GM18907 (cell line): ENCODE measurements around the gene YDJC.
A peak's percentile ranks its signal among the peaks of the same experiment; 100 is the strongest.
"Not testable (repeated sequence)": the region's sequence is repeated elsewhere in the genome, so short reads cannot be mapped to it uniquely, and the experiment has no call there.

Experiments
- ATAC-seq: cut with Tn5 transposase; IDR thresholded peaks from one replicate; pipeline ENCODE4 v1.9.1; 2021; ENCODE audit warnings: mild to moderate bottlenecking, moderate library complexity; ENCODE audit not compliant: unreplicated experiment

The YDJC gene

DNA sequence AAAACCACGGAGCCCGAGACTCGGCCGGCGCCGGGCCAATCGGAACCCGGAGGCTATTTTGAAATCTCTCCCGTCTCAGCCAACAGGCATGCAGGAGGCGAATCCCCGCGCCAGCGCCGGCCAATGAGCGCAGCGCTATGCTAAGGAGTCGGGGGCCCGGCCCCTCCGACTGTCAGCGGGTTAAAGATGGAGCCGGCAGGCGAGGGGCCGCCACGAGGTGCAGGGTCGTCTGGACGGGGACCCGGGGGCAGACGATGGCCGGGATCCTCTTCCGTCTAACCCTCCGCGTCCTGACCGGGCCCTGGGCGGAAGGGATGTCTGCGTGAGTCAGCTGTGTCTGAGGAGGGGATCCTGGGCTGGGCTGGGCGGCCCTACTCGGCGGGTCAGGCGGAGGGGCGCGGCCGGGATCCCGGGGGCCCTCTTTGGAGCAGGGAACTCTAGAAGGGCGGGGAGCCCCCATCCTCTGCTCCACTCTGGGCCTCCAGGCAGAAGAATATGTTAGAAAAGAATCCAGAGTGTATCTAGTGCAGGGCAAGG, 22.3 kb upstream of the YDJC start:
- peak; percentile 76 for ATAC-seq

DNA sequence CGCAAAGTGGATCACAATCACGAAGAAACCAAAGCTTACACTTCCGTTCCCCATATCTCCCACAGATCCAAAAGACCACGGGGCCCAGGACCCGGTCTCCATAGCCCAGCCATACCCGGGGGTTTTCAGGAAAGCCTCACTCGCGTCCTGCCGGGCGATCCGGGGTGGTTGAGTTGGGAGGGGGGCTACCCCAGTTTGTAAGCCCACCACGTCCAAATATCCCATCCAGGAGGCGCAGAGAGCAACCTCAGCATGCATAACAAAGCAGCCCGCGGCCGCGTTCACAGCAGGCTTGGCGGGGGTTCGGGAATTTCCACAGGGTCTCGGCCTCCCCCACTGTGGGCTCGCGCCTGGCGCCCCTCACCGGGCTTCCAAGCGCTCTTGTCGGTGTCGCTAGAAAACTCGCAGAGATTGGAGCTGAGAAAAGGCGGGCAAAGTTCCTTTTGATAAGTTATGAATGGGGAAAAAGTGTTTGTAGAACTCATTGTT, 21.7 kb upstream of the YDJC start:
- ATAC-seq = peak; percentile 33

DNA sequence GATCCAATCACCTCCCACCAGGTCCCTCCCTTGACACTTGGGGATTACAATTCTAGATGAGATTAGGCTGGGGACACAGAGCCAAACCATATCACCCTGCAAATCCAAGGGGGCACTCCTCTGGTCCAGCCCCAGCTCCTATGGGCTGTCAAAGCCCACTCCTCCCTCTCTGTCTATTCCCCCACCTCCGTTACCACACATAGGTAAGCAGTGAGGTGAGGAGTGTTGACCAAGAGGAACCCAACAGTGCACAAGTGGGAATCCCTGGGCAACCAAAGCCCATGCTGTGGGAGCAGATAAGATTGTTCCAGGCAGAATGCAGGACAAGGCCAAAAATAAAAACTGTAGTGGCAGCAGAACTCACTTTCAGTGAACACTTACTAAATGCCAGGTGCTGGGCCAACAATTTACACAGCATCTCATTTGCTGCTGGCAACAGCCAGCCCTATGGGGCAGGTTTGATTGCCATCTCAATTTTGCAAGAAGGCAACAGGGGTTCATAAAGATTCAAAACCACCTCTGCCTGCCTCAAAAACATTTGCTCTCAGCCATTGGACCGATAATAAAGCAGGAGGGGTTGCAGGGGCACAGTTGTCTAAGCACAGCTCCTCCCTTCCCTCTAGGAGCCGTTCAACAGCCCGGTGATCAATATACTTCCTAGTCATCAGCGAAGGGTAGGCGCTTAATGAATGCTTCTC, 21.1 kb upstream of the YDJC start:
- ATAC-seq = peak; percentile 2

DNA sequence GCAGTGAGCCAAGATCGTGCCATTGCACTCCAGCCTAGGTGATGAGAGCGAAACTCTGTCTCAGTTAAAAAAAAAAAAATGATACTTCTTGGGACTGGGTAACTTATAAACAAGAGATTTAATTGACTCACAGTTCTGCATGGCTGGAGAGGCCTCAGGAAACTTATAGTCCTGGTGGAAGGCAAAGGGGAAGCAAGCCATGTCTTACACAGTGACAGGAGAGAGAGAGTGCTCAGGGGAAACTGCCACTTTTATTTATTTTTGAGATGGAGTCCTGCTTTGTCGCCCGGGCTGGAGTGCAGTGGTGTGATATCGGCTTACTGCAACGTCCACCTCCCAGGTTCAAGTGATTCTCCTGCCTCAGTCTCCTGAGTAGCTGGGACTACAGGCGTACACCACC, 20.5 kb upstream of the YDJC start:
- ATAC-seq = no peak

DNA sequence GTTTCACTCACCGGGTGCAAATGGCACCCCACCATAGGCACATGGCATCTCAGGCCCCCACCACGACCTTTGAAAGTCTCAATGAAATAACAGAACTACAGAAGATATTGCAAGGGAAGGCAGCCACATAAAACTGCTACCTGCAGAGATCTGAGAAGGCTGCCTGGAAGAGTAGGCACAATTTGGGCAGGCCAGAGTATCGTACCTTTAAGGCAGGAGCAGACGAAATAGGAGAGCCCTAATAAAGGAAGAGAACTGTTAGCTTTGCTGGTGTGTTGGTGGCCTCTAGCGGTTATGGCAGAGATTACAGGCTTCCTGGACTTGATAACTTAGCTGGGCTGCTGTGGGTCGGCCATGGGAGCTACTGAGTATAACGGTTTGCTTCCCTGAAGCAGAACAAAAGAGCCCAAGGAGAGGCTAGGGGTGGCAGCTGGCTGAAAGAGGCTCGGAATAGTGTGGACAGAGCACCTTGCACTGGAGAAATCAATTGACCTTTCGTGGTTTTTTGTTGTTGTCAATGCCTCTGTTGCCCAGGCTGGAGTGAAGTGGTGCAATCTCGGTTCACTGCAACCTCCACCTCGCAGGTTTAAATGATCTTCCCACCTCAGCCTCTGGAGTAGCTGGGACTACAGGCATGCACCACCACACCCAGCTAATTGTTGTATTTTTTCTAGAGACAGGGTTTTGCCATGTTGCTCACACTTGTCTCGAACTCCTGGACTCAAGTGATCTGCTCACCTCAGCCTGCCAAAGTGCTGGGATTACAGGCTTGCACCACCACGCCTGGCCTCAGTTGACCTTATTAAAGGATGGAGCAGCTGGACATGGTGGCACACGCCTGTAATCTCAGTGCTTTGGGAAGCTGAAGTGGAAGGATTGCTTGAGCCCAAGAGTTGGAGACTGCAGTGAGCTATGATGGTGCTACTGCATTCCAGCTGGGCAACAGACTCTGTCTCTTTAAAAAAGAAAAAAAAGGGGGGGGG, 17.1 kb upstream of the YDJC start:
- ATAC-seq = no peak

DNA sequence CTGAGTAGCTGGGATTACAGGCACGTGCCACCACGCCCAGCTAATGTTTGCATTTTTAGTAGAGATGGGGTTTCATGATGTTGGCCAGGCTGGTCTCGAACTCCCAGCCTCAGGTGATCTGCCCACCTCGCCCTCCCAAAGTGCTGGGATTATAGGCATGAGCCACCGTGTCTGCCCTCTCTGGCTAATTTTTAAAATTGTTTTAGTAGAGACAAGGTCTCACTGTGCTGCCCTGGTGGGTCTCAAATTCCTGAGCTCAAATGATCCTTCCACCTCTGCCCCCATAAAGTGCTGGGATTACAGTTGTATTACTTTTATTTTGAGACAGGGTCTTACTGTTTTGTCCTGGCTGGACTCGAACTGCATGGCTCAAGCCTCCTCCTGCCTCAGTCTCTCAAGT, 15.7 kb upstream of the YDJC start:
- ATAC-seq = not testable (repeated sequence)

DNA sequence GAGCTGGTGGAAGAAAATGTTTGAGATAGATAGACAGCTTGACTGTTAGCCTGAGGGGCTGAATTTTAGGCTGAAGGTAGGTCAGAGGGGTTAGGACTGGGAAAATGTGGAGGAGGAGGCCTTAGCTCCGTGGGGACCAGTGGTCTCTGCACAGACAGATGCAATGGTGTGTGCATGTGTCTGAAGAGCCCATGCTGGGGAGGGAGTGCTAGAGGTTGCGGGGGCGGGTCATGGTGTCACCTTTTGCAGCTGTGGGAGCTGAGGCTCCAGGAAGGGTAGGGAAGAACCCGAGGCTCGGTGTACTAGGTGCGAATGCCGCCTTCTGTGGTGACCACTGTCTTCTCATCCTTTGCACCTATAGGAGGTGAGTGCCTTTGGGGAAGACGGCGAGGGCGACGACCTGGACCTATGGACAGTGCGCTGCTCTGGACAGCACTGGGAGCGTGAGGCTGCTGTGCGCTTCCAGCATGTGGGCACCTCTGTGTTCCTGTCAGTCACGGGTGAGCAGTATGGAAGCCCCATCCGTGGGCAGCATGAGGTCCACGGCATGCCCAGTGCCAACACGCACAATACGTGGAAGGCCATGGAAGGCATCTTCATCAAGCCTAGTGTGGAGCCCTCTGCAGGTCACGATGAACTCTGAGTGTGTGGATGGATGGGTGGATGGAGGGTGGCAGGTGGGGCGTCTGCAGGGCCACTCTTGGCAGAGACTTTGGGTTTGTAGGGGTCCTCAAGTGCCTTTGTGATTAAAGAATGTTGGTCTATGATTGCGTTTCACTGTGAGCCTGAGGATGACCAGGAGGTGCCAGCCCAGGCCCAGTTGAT, 13.9 kb upstream of the YDJC start:
- no peak for ATAC-seq

DNA sequence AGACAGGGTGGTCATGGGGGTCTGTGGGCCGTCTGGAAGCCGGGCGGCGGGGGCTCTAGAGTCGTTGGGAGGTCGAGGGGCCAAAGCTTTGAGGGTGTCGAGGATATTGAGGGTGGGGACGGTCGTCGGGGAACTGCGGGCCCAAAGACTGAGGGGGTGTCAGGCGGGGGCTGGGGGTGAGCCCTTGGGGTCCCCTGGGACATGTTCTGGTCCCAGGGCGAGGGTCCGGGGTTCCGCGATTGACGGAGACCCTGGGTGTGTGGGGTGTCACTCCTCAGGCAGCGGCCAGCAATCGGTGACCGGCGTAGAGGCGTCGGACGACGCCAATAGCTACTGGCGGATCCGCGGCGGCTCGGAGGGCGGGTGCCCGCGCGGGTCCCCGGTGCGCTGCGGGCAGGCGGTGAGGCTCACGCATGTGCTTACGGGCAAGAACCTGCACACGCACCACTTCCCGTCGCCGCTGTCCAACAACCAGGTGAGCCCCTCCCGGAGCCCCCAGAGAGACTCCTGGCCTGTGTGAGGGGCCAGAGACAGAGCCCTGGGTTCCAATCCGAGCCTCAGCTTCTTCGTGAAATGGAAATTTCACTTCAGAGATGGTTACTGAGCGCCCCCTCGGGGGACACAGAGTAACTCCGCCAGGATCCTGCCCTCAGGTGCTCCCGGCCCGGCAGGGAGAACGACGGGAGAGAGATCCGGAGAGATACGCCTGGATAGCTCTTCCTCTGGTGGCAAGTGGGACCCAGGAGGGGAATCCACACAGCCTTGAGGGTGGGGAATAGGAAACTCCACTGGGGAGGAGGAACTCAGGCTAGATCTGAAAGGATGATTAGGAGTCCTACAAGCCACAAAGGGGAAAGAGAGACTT, 13.0 kb upstream of the YDJC start:
- peak; percentile 24 for ATAC-seq

DNA sequence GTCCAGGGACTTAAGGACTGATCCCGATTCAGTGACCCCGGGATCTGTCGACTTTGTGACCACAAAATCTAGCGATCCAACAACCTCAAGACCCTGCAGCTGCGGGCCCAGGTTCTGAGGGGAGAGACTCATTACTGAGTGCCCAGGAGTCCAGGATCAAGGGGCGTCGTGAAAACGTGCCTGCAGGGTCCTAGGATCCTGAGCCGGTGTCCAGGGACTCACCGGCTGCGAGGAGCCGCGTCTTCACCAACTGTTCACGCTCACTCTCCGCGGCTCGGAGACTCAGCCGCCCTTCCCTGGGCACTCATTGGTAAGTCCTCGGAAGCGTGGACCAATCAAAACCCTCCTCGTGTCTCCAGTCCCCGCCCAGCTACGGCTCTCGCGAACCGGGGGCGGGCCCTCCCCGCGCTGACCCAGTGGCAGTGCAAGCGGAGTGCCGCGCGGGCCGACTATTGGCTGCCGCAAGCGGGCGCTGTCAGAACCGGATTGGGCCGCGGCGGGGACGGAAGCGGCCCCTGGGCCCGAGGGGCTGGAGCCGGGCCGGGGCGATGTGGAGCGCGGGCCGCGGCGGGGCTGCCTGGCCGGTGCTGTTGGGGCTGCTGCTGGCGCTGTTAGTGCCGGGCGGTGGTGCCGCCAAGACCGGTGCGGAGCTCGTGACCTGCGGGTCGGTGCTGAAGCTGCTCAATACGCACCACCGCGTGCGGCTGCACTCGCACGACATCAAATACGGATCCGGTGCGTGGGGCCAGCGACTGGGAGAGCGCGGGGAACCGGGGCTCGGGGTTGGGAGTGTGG, 12.2 kb upstream of the YDJC start, which contains the start of gene SDF2L1:
SDF2L1 (plus strand) TSS at position 514 of the 795 bp plus-strand sequence; CDS start at position 549, 35 bp downstream.
- peak; percentile 87 for ATAC-seq

DNA sequence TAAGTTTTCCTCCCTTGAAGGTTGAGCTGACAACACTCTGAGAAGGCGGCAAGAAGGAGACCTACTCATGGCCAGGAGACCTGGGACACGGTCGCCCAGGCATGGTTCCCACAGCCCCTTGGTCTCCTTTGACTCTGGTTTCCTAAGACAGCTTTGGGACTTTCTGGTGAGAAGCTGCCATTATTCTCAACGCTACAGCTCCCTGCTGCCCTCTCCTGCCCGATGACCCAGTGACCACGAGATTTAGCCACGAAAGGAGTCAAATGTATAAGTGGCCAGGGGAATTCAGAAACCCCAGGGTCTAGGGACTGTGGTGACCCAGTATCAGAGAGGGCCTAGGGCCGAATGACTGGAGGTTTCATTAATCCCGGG, 11.6 kb upstream of the YDJC start:
- ATAC-seq = peak; percentile 16

DNA sequence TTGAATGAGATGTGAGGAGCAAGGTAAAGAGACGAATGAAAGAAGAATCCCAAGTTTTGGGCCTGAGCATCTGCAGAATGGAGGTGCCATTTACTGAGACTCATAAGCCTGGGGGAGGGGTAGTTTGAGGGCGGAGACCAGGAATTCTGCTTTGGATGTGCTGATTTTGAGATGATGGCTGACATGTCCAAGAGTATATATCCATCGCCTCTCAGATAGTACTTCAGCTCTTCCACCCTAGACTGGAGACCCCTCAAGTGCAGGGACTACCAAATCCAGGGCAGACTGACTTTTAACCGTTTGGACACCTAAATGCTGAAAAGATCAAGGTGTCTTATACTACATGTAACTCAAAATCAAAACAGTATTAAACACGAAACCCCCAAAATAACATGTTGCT, 11.0 kb upstream of the YDJC start:
- ATAC-seq = no peak

DNA sequence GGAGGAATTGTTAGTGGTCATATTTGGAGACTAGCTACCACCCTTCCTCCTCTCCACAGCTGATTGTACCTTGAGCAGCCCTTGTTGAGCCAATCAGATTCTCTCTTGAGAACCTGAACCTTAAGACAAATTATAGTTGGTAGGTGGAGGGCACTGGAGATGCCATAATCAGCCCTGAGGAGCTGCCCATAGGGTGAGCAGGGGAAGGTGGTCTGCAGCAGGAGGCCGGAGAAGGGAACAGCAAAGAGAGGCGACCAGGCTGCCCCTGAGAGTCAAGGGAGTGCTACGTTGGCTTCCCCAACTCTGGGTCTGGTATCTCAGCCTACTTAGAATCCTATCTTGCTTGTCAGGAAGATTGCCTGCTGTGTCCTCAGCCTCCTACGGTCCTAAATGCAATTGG, 9.5 kb upstream of the YDJC start:
- no peak for ATAC-seq

DNA sequence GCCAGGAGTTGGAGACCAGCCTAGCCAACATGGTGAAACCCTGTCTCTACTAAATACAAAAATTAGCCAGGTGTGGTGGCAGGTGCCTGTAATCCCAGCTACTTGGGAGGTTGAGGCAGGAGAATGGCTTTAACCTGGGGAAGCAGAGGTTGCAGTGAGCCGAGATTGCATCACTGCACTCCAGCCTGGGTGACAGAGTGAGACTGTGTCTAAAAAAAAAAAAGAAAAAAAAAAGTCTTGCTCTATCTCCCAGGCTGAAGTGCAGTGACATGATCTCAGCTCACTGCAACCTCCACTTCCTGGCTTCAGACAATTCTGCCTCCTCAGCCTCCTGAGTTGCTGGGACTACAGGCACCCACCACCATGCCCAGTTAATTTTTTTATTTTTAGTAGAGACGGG, 7.6 kb upstream of the YDJC start:
- not testable (repeated sequence) for ATAC-seq

DNA sequence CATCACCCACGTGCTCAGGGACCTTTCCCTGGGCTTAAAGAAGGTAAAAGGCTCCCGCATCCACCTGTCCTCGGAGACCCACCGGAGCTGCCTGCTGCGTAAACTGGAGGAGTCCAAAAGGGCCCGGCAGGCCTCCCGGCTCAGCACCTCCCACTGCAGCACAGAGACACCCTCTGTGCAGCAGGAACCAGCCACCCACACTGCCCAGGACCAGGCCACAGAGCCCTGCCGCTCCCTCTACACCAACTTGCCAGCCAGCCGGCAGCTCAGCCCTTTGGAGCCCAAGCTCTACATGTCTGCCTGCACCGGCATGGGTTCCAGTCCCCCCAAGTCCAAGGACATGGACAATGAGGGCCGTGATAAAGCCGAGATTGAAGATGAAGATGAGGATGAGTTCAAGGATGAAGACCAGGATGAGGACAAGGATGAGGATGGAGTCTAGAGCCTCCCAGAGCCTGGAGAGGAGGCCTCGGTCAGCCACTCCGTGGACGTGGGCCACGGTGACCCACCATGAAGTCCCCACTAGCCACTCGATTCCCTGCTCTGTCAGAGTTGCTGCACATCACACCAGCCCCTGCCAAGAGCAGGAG, 6.9 kb upstream of the YDJC start:
- no peak for ATAC-seq

DNA sequence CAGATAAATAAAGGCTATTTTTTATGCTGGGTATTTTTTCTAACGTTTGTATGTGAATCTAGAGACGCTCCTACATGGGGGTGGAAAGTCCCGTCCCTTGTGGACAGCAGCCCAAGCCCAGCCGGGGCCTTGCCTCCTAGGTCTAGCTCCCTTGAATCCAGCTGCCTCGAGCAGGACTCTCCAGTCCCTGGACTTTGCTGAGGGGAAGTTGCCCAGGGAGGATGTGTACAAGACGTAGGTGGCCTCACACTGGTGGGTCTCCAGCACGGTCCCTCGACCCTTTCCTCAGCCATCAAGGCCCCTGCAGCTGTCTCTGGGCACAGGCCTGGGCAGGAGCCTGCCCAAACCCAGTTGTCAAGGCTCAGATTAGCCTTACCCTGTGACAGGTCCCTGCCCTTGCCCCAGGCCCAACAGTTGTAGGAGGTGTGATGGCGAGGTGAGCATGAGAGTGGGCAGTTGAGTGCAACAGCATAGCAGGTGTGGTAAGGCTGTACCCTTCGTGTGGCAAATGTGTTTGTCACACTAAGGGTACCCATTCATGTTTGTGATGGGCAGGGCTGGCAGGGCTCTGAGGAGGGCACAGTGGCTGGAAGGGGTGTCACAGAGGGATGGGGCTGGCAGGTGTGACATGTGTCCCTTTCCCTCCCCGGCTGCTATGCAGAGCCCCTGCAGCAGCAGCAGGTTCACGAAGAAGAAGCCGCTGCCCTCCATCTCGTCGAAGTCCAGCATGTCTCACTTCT, 6.1 kb upstream of the YDJC start:
- ATAC-seq = no peak

DNA sequence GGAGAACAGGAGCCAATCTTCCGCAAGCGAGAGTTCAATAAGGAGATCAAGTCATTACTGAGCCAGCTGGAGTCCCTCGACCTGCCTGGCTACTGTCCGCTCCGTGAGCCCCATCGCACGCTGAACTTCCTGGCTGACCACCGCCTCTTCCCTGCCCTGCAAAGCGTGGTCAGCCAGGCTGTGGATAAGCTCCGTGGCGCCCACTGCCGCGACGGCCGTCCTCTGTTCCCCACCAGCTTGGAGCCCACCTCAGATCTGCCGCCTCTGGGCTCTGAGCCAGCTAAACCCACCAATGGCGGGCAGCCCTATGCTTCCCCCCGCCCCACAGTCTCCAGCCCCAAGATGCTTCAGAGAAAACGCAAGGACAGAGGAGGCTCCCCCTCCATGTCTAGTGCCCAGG, 5.0 kb upstream of the YDJC start:
- no peak for ATAC-seq

DNA sequence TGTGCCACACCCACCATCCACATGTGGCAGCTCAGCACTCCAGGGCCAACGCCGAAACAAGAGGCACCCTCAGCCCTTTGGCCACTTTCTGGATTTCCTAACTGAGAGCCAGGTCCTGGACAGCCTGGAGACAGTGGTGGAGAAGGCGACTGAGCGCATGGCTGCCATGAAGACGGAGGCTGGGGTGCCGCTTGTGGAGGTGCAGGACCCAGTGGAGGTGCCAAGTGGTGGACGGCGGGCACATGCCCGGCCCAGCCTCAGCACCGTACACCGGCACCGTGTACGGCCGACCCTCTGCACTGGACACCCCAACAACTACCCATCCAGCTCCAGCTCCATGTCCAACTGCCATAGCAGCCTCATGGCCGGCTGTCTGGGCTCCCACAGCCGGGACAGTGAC, 4.3 kb upstream of the YDJC start:
- no peak for ATAC-seq

DNA sequence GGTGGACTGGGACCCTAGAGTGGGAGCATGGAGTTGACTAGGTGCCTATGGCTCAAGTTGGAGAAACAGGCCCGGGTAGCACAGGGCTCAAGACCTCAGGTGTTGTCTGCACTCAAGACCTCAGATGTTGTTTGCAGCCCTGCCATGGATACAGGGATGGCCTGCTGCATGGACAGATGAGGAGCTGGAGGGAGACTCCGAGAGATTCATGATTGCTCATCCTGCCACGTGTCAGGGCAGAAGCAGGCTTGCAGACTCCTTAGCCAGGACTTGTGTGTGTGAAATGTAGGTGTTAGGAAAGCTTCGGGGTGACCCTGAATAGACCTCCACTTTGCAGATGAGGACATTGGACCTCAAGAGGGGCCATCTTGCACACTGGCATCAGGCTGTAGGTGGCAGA, 3.7 kb upstream of the YDJC start:
- no peak for ATAC-seq
